C4-2B (cell line): ENCODE measurements around the gene GATA1.

Experiments used
- CTCF ChIP-seq: fragments of 450-650 bp; conservative IDR thresholded peaks from 2 replicates; pipeline ENCODE4 v1.5.1; 2017; ENCODE audit warnings: mild to moderate bottlenecking
- ZFX ChIP-seq: fragments of 450-650 bp; IDR thresholded peaks from 2 replicates; pipeline ENCODE4 v1.6.1; 2017

DNA sequence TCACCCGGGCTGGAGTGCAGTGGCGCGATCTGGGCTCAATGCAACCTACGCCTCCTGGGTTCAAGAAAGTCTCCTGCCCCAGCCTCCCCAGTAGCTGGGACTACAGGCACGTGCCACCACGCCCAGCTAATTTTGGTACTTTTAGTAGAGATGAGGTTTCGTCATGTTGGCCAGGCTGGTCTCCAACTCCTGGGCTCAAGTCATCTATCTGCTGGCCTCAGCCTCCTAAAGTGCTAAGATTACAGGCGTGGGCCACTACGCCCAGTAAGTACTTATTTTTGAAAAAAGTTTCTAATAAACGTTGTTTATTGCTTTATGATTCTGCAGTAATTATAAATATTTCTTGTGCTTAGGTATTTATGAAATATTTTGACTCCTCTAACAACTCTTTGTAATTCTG is 53.3 kb downstream of the GATA1 start:
- no peak for TF ChIP-seq CTCF
- no peak for TF ChIP-seq ZFX
